Prostate gland (tissue), 2 donors: ENCODE results near the gene DPYD.

Source experiments
- CTCF ChIP-seq, 4 experiments: fragments of 200-600 bp in 2 of 4; fragments of 450-650 bp in 2 of 4; sonication (generic) in 2 of 4; IDR thresholded peaks; 1 replicate in 3 of 4; 2 replicates in 1 of 4; pipeline ENCODE4 v1.5.1; 2016 to 2019; ENCODE audit warnings: antibody characterized with exemption in 4 of 4, mild to moderate bottlenecking in 2 of 4, moderate library complexity in 2 of 4
- POLR2A ChIP-seq: fragments of 450-650 bp; IDR thresholded peaks from one replicate; pipeline ENCODE4 v1.6.1; 2016; ENCODE audit warnings: antibody characterized with exemption, mild to moderate bottlenecking
- POLR2AphosphoS5 ChIP-seq: sonication (generic); formaldehyde crosslinking; IDR thresholded peaks from one replicate; pipeline ENCODE4 v1.6.1; 2017; ENCODE audit warnings: antibody characterized with exemption

- TF ChIP-seq POLR2A (no peak), CTCF (IDR thresholded peaks at IDR 0.05) (no peak), POLR2AphosphoS5 (no peak)
These were observed 139.0 kb downstream of the DPYD start for GRCh38 chr1:97781762-97782337.
